GM18502 (cell line): ENCODE data around the gene SERPINI1.
"Not testable (repeated sequence)": the region's sequence is repeated elsewhere in the genome, so short reads cannot be mapped to it uniquely, and the experiment has no call there.

Experiments used
- ATAC-seq: cut with Tn5 transposase; IDR thresholded peaks from one replicate; pipeline ENCODE4 v1.9.1; 2021; ENCODE audit warnings: mild to moderate bottlenecking; ENCODE audit not compliant: unreplicated experiment, poor library complexity

Gene SERPINI1

DNA sequence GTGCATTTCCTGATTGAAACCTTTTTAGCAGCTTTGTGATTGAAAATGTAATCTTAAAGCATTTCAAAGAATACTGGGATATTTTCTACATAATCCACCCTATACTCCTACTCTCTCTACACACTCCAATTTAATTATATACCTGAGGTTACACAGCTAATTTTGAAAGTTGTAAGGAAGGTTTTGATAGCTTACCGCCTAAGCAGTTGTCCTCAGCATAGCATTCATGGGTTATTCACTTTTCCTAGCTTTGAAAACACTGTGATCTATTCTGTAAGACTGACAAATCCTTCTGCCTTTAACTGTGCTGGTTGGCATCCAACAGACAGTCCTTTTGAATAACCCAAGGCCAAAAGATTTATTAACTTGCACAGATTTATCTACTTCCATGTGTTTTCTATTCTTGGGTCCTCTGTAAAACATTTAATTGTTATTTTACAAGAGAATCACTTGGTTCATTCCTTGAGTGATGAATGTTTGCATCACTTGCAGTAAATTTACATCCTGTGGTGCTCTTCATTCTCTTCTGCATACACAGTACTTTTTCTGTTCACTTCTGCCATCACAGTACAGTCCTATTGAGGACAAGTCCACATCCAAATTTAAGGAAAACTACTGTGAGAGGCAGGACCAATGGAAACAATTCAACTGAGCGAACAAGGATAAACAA is 44.8 kb downstream of the SERPINI1 start:
- no peak for ATAC-seq

GRCh38 chr3:167783781-167784180 is 48.3 kb downstream of the SERPINI1 start:
- no peak for ATAC-seq

- ATAC-seq = no peak
These were observed 50.3 kb downstream of the SERPINI1 start for GRCh38 chr3:167785790-167786189.

DNA sequence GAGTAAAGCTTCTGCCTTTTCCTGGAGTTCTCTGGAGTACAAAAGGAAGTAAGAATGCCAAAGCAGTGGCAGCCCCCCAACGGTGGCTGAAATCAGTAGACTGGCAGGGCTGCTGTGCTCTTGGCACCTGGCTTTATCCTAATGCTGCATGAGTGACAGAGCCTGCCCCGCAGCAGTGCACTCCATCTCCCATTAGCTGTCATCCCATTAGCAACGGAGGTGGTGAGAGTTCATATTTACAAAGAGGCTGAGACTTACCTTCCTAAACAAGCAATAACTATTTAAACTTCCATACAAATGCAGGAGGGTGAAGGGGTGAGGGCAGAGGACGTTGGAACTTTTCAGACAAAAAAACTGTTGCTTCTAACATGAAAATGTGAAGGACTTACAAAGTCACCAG is 51.9 kb downstream of the SERPINI1 start:
- no peak for ATAC-seq

DNA sequence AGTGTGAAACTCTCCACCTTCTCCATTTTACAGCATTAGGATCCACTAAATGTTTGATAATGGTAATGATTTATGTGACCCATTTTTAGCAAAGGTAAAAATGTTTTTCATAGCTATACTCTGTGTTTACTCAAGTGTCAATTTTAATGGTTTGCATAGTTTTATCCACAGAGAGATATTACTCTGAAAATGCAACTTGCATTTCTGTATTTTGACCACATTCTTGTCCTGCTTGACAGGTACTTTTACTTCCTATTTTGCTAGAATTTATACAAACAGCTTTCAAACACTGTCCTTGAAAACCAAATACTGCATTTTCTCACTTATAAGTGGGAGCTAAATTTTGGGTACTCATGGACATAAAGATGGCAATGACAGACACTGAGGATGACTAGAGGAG is 62.9 kb downstream of the SERPINI1 start:
- ATAC-seq = peak; percentile 85

DNA sequence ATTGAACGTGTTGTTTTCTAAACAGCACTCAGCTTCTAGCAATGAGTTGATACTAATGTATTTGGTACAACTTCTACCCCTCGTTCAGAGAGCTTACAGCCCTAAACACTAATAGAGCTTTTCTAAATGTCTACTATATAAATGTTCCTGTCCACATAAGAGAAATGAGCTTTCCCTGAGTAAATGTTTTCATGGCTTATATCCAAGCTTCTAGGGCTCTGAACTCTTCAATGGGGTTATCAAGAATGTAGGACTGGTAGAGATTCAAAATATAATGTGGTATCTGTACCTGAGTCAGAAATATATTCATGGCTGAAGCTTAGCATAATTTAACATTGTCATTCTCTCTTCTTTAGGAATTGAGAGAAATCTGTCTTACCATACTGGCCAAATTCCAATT is 73.4 kb downstream of the SERPINI1 start:
- no peak for ATAC-seq

DNA sequence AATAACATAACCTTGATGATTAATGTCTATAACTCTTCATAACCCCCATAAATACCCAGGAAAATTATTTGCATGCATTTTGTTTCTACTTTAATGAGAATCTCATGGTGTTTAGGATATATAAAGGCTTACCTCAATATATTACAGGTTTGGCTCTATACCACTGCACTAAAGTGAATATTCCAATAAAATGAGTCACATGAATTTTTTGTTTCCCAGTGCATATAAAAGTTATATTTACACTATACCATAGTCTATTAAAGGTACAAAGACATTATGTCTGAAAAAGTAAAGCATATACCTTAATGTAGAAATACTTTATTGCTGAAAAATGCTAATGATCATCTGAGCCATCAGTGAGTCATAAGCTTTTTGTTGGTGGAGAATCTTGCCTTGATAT is 74.7 kb downstream of the SERPINI1 start:
- no peak for ATAC-seq

DNA sequence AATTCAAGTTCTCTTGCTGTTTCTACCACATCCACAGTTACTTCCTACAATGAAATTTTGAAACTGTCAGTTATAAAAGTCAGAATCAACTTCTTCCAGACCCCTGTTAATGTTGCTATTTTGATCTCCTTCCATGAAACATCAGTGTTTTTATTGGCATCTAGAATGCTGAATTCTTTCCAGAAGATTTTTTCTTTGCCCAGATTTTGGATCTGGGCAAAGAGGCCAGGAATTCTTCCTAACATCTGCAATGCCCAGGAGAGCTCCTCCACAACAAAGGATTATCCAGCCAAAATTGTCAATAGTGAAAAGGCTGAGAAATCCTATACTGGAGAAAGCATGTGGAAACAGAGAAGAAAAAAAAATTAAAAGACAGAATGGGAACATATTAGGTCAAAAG is 75.5 kb downstream of the SERPINI1 start:
- ATAC-seq = no peak

- ATAC-seq = no peak
These were observed 77.9 kb downstream of the SERPINI1 start for GRCh38 chr3:167813169-167814123.

DNA sequence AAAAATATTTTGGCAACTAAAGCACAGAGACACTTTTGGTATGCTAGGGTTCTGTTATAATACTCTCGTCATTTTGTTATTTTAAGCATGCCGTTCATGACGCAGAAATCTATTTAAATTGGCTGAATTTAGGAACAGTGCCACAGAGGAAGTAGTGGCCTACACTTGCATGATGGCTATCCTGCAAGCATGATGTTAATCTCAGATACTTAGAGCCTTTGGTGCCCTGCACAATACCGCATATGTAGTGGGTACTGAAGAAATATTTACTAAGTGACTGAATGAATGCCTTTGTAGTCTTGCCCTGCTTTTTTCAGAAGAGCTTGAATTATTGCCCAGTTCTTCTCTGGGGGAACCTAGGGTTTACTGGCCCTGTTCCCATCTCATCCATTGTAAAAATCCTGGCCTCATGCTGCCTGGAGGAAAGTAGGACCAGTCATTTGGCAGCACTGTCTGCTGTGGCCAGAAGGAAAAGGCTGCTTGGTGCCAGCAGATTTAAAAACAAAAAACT is 79.0 kb downstream of the SERPINI1 start:
- no peak for ATAC-seq

DNA sequence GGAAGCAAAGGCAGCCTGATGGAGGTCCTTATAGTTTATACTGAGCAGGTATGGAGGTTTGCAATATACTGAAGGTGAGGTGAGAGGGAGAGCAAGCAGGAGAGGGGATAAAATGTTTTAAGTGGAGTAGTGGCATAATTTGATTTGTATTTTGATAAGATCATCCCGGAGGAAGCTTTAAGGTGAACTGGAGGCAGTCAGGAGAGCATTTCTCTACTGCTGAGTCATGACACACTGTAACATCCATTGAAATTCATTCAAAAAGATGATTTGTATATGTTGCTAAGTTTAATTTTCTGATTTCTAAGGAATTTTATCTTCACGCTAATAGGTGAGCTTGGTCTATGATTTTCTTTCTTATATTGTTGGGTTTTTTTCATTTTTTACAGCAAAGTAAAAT is 81.4 kb downstream of the SERPINI1 start:
- ATAC-seq = no peak

GRCh38 chr3:167820102-167820865 is 84.8 kb downstream of the SERPINI1 start:
- ATAC-seq = no peak

GRCh38 chr3:167821248-167821805 is 85.8 kb downstream of the SERPINI1 start:
- no peak for ATAC-seq

GRCh38 chr3:167823738-167824137 is 88.2 kb downstream of the SERPINI1 start:
- ATAC-seq = no peak

DNA sequence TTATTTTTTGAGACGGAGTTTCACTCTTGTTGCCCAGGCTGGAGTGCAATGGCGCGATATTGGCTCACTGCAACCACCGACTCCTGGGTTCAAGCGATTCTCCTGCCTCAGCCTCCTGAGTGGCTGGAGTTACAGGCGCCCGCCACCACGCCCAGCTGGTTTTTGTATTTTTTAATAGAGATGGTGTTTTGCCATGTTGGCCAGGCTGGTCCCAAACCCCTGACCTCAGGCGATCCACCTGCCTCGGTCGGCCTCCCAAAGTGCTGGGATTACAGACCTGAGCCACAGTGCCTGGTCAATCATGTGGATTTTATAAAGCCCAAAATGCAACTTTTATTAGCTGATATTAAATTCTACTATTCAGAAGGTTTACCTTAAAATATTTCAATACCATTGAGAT is 92.1 kb downstream of the SERPINI1 start:
- ATAC-seq = not testable (repeated sequence)

DNA sequence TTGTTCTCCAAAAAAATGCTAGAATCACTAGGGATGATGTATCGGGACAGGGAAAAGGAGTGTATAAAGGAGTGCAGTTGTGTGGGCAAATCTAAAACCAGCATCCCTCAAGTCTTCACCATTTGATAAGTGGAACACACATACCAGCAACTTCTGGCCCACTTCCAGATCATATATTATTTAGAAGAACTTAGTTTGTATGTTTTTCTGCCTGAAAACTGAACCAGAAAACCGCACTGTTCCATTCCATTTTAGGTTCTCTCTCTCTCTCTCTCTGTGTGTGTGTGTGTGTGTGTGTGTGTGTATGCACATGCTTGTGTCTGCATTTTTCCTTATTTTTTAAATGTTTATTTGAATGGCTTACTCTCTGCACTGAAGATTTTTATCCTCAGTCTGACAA is 93.5 kb downstream of the SERPINI1 start:
- no peak for ATAC-seq

DNA sequence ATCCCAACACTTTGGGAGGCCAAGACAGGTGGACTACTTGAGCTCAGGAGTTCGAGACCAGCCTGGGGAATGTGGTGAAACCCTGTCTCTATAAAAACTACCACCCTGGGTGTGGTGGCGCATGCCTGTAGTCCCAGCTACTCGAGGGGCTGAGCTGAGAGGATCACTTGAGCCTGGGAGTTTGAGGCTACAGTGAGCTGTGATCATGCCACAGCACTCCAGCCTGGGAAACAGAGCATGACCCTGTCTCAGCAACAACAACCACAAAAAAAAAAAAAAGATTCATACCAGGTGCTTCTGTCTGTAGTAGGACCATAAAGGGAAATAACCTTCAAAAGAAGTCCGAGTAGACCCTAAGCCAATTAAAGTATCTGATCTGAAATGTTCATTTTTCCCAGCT is 94.5 kb downstream of the SERPINI1 start:
- ATAC-seq = no peak

DNA sequence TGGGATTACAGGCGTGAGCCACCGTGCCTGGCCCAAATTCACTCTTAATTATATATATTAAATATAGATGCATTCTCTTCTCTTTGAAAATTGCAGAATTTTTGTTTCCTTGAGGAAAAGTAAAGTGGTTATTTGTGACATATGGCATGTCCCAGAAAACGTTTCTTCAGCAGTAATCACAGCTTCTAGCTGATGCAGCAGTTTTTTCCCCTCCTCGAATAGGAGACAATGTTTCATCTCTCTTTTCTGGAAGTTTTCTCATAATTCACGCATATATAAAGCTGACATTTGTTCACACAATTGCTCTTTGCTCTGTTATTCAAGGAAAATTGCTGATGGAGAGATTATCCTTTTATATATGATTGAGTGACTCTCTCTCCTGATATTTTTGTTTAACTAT is 99.8 kb downstream of the SERPINI1 start:
- ATAC-seq = no peak

DNA sequence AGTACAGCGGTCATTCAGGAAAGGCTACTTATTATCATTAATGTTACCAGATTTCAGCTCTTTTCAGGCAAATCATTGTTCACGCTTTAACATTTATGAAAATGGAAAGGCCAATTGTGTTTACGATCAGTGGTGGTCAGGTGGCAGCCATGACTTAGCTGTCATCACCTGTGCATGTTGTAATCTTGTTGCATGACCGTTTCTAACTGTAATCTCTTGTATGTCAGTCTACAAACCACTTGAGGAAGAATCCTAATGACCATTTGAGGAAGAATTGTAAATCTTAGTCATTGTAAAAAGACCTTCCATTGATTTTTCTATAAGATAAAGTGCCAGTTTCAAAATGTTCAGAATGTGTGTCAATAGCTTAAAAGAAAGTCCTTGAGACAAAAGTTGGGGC is 100.4 kb downstream of the SERPINI1 start:
- ATAC-seq = no peak

DNA sequence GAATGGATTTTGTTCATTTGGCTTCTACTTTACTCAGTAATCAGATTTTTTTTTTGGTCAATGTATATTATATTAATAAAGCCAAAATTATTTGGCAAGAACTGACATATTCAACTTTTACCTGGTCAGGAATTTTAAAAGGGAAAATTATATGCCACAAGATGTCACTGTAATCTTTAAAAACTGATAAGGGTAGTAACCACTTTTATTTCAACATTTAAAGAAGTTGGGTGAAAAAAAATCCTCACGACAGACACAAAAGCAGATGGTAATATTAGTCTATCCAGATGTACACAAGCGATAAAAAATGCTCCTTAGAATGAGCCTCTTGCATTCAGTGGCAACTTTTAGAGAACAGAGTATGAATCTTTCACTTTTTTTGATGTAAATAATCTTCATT is 101.9 kb downstream of the SERPINI1 start:
- no peak for ATAC-seq
